ENCODE data around the gene SAG. TPM values are rescaled to one million over a fixed set of nuclear protein-coding genes. Genes with fewer than 3 reads are reported as not detected.
"Not testable (repeated sequence)": the region's sequence is repeated elsewhere in the genome, so short reads cannot be mapped to it uniquely, and the experiment has no call there.

Gene SAG
- total RNA-seq, 1 donor from 2014 or later = not detected

- DNase-seq (ENCODE audit: low read depth) = no peak
Observed at GRCh38 chr2:233355916-233356315, 48.3 kb downstream of the SAG start.

- DNase-seq (ENCODE audit: low read depth) = no peak
Observed at GRCh38 chr2:233356546-233357308, 49.1 kb downstream of the SAG start.

- DNase-seq (ENCODE audit: low read depth) = no peak
Observed at GRCh38 chr2:233358335-233358734, 50.7 kb downstream of the SAG start.

- DNase-seq (ENCODE audit: low read depth) = no peak
Observed at GRCh38 chr2:233358947-233359346, 51.3 kb downstream of the SAG start.

GRCh38 chr2:233359823-233360222, 52.2 kb downstream of the SAG start:
- DNase-seq (ENCODE audit: low read depth) = no peak

- no peak for DNase-seq (ENCODE audit: low read depth)
Observed at GRCh38 chr2:233360771-233361176, 53.2 kb downstream of the SAG start.

- DNase-seq (ENCODE audit: low read depth) = no peak
Observed at GRCh38 chr2:233361297-233361696, 53.7 kb downstream of the SAG start.

- DNase-seq (ENCODE audit: low read depth) = no peak
Observed at GRCh38 chr2:233362742-233363141, 55.1 kb downstream of the SAG start.

- DNase-seq (ENCODE audit: low read depth) = no peak
Observed at GRCh38 chr2:233363744-233364235, 56.2 kb downstream of the SAG start.

GRCh38 chr2:233365861-233366520, 58.4 kb downstream of the SAG start:
- no peak for DNase-seq (ENCODE audit: low read depth)

GRCh38 chr2:233367586-233367985, 60.0 kb downstream of the SAG start:
- DNase-seq (ENCODE audit: low read depth) = no peak

GRCh38 chr2:233368756-233369155, 61.1 kb downstream of the SAG start:
- no peak for DNase-seq (ENCODE audit: low read depth)

GRCh38 chr2:233369462-233369861, 61.8 kb downstream of the SAG start:
- no peak for DNase-seq (ENCODE audit: low read depth)

- no peak for DNase-seq (ENCODE audit: low read depth)
Observed at GRCh38 chr2:233369897-233370685, 62.5 kb downstream of the SAG start.

GRCh38 chr2:233371641-233372040, 64.0 kb downstream of the SAG start:
- DNase-seq (ENCODE audit: low read depth) = no peak

GRCh38 chr2:233372855-233373254, 65.2 kb downstream of the SAG start:
- DNase-seq (ENCODE audit: low read depth) = no peak

- no peak for DNase-seq (ENCODE audit: low read depth)
Observed at GRCh38 chr2:233373316-233373715, 65.7 kb downstream of the SAG start.

GRCh38 chr2:233374776-233375175, 67.2 kb downstream of the SAG start:
- not testable (repeated sequence) for DNase-seq (ENCODE audit: low read depth)

- no peak for DNase-seq (ENCODE audit: low read depth)
Observed at GRCh38 chr2:233375490-233376314, 68.1 kb downstream of the SAG start.

GRCh38 chr2:233379034-233379433, 71.4 kb downstream of the SAG start:
- no peak for DNase-seq (ENCODE audit: low read depth)

- no peak for DNase-seq (ENCODE audit: low read depth)
Observed at GRCh38 chr2:233379441-233379840, 71.8 kb downstream of the SAG start.
